ENCODE measurements around the gene CLCN2. TPM values are rescaled to one million over a fixed set of nuclear protein-coding genes. Genes with fewer than 3 reads are reported as not detected.

Gene CLCN2
- total RNA-seq, 1 donor from 2014 or later: 16.9 TPM

DNA sequence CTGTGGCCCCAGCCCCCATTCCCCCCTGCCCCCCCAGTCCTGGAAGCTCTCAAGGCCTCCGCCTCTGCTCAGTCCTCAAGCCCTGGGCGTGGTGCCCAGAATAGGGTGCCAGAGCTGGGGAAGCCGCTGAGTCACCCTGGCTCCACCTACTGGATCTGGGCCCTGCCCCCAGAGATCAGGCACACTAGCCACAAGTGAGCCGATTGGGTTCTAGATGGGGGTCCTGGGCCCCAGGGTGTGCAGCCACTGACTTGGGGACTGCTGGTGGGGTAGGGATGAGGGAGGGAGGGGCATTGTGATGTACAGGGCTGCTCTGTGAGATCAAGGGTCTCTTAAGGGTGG lies 41.3 kb downstream of the CLCN2 start:
- no peak for DNase-seq (ENCODE audit: low spot score in 2 of 2, unreplicated experiment in 2 of 2)
- H3K9me3 Mint-ChIP-seq: no peaks in the 10 kb centered on the region
- peaks cover 34% of the 10 kb centered on the region for H3K36me3 Mint-ChIP-seq
- H3K4me3 Mint-ChIP-seq: no peak overlapping the region
- H3K27ac Mint-ChIP-seq: no peak overlapping the region
- TF ChIP-seq, protein P1, sequence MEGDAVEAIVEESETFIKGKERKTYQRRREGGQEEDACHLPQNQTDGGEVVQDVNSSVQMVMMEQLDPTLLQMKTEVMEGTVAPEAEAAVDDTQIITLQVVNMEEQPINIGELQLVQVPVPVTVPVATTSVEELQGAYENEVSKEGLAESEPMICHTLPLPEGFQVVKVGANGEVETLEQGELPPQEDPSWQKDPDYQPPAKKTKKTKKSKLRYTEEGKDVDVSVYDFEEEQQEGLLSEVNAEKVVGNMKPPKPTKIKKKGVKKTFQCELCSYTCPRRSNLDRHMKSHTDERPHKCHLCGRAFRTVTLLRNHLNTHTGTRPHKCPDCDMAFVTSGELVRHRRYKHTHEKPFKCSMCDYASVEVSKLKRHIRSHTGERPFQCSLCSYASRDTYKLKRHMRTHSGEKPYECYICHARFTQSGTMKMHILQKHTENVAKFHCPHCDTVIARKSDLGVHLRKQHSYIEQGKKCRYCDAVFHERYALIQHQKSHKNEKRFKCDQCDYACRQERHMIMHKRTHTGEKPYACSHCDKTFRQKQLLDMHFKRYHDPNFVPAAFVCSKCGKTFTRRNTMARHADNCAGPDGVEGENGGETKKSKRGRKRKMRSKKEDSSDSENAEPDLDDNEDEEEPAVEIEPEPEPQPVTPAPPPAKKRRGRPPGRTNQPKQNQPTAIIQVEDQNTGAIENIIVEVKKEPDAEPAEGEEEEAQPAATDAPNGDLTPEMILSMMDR (IDR thresholded peaks at IDR 0.05; ENCODE audit: unreplicated experiment): no peak
- no peaks in the 10 kb centered on the region for H3K27me3 Mint-ChIP-seq (ENCODE audit: low read depth)
- peaks cover 29% of the 10 kb centered on the region for H3K4me1 Mint-ChIP-seq

DNA sequence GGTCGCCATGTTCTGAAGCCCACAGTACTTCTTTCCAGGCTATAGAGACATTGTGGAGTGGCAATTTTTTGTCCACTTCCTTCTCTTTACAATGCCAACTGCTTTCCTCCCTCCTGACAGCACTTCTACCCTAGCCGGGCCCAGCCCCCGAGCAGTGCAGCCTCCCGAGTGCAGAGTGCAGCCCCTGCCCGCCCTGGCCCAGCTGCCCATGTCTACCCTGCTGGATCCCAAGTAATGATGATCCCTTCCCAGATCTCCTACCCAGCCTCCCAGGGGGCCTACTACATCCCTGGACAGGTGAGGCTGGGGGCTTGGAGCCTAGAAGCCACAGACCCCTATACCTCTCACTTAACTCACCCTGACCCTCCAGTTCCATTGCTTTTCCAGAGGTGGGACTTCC lies 44.2 kb downstream of the CLCN2 start:
- H3K27ac Mint-ChIP-seq: no peak overlapping the region
- no peaks in the 10 kb centered on the region for H3K9me3 Mint-ChIP-seq
- no peak for DNase-seq (ENCODE audit: low spot score in 2 of 2, unreplicated experiment in 2 of 2)
- H3K4me1 Mint-ChIP-seq: peaks cover 30% of the 10 kb centered on the region
- H3K27me3 Mint-ChIP-seq (ENCODE audit: low read depth): no peaks in the 10 kb centered on the region
- H3K4me3 Mint-ChIP-seq: peak overlapping the region; percentile 80
- TF ChIP-seq, protein P1 (IDR thresholded peaks at IDR 0.05; ENCODE audit: unreplicated experiment): no peak
- peaks cover 14% of the 10 kb centered on the region for H3K36me3 Mint-ChIP-seq

- DNase-seq (ENCODE audit: low spot score in 2 of 2, unreplicated experiment in 2 of 2): no peak
- Mint-ChIP-seq H3K9me3 (no peaks in the 10 kb centered on the region), H3K4me3 (peak overlapping the region; percentile 80), H3K36me3 (peaks cover 14% of the 10 kb centered on the region), H3K4me1 (peaks cover 30% of the 10 kb centered on the region), H3K27me3 (ENCODE audit: low read depth) (no peaks in the 10 kb centered on the region), H3K27ac (peak overlapping the region; percentile 93)
- TF ChIP-seq, protein P1 (IDR thresholded peaks at IDR 0.05; ENCODE audit: unreplicated experiment): no peak
Observed at GRCh38 chr3:184316792-184317191, 44.6 kb downstream of the CLCN2 start.

DNA sequence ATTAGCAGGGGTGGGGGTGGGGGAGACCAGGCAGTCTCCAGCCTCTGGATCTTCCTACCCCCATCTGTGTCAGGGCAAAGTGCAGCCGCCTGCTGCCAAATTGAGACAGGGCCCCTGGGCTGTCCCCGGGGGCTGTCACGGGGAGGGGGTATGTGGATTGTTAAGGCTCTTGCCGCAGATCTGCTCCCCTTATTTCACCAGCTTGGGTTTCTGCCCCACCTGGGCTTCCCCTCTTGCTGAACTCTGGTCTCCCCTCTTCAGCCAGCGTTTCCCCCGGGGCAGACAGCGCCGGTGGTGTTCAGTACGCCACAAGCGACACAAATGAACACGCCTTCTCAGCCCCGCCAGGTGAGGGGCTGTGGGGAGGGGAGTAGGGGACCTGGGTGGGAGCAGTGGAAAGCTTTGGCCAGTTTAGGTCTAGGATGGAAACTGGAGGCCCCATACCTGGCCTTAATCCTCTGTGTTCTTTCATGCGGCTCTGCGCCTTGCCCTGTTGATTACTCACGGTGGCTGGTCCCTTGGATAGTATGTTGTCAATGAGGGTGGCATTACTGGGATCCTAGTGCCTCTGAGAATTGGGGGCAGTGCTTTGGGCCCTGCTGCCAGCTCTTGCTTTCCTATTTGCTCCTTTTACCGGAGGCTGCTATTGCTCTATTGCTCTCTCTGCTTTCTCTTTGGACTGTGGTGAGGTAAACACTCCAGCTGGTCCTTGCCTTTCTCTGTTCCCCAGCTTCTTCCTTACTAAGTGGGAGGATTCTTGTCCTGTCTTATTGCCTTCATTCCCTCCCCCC lies 45.3 kb downstream of the CLCN2 start:
- H3K4me1 Mint-ChIP-seq: peaks cover 30% of the 10 kb centered on the region
- H3K9me3 Mint-ChIP-seq: no peaks in the 10 kb centered on the region
- TF ChIP-seq, protein P1 (IDR thresholded peaks at IDR 0.05; ENCODE audit: unreplicated experiment): no peak
- H3K27ac Mint-ChIP-seq: peak overlapping the region; percentile 93
- H3K4me3 Mint-ChIP-seq: peak overlapping the region; percentile 80
- H3K36me3 Mint-ChIP-seq: peaks cover 7% of the 10 kb centered on the region
- H3K27me3 Mint-ChIP-seq (ENCODE audit: low read depth): no peaks in the 10 kb centered on the region
- DNase-seq (ENCODE audit: low spot score in 2 of 2, unreplicated experiment in 2 of 2): no peak

GRCh38 chr3:184315543-184315867 lies 45.9 kb downstream of the CLCN2 start:
- peak overlapping the region; percentile 80 for H3K4me3 Mint-ChIP-seq
- no peaks in the 10 kb centered on the region for H3K9me3 Mint-ChIP-seq
- H3K27ac Mint-ChIP-seq: peak overlapping the region; percentile 93
- TF ChIP-seq, protein P1 (IDR thresholded peaks at IDR 0.05; ENCODE audit: unreplicated experiment): no peak
- peaks cover 3% of the 10 kb centered on the region for H3K36me3 Mint-ChIP-seq
- peaks cover 30% of the 10 kb centered on the region for H3K4me1 Mint-ChIP-seq
- no peaks in the 10 kb centered on the region for H3K27me3 Mint-ChIP-seq (ENCODE audit: low read depth)
- no peak for DNase-seq (ENCODE audit: low spot score in 2 of 2, unreplicated experiment in 2 of 2)

Data from mesothelial cell of epicardium (in vitro differentiated cells).